Measurements from ENCODE around the gene IDE. TPM values are rescaled to one million over a fixed set of nuclear protein-coding genes. Genes with fewer than 3 reads are reported as not detected.

IDE gene
- total RNA-seq, 4 donors from 2014 or later: 15.1 to 23.4 (median 21.4) TPM

GRCh38 chr10:92595505-92595904 is 21.6 kb upstream of the IDE start:
- H3K36me3 ChIP-seq: no peaks in the 10 kb centered on the region
- no peak for DNase-seq (ENCODE audit: low spot score in 2 of 2)
- no peak for TF ChIP-seq POLR2A (IDR thresholded peaks at IDR 0.05)
- TF ChIP-seq CTCF (IDR thresholded peaks at IDR 0.05): no peak
- TF ChIP-seq EP300 (IDR thresholded peaks at IDR 0.05): no peak
- no peaks in the 10 kb centered on the region for H3K27me3 ChIP-seq
- H3K4me1 ChIP-seq: peaks cover 0 to 20% (median 13%) of the 10 kb centered on the region in 4 donors
- no peak overlapping the region for H3K4me3 ChIP-seq
- H3K9me3 ChIP-seq: no peaks in the 10 kb centered on the region
- 84 to 86% methylated on average over 2 of the region's 2 CpGs for WGBS, 2 donors
- H3K27ac ChIP-seq: no peak overlapping the region

- H3K9me3 ChIP-seq: no peaks in the 10 kb centered on the region
- peak overlapping the region; percentile 37 to 73 (median 66) for H3K4me3 ChIP-seq
- no peaks in the 10 kb centered on the region for H3K27me3 ChIP-seq
- DNase-seq (ENCODE audit: low spot score in 2 of 2): no peak
- peaks cover 0 to 20% (median 13%) of the 10 kb centered on the region in 4 donors for H3K4me1 ChIP-seq
- H3K27ac ChIP-seq: no peak overlapping the region
- H3K36me3 ChIP-seq: no peaks in the 10 kb centered on the region
- 12 to 13% methylated on average over 9 of the region's 9 CpGs for WGBS, 2 donors
- TF ChIP-seq CTCF (IDR thresholded peaks at IDR 0.05): no peak
- no peak for TF ChIP-seq POLR2A (IDR thresholded peaks at IDR 0.05)
- no peak for TF ChIP-seq EP300 (IDR thresholded peaks at IDR 0.05)
These were observed 20.0 kb upstream of the IDE start for GRCh38 chr10:92593619-92594588.

GRCh38 chr10:92592761-92593618 is 19.1 kb upstream of the IDE start, which contains the start of gene KIF11:
Gene KIF11 (plus strand): TSS chr10:92593130. CDS start chr10:92593376, 246 bp downstream.
- peaks cover 0 to 20% (median 13%) of the 10 kb centered on the region in 4 donors for H3K4me1 ChIP-seq
- no peaks in the 10 kb centered on the region for H3K9me3 ChIP-seq
- peak within 1 kb of the TSS; percentile 83 to 95 (median 94) for H3K27ac ChIP-seq
- H3K36me3 ChIP-seq: no peaks in the 10 kb centered on the region
- TF ChIP-seq POLR2A (IDR thresholded peaks at IDR 0.05) (peak; percentile 74 to 81), CTCF (IDR thresholded peaks at IDR 0.05) (peak in 1 of 5 experiments; percentile 20), EP300 (IDR thresholded peaks at IDR 0.05) (peak; percentile 38 to 97)
- H3K4me3 ChIP-seq: peak within 1 kb of the TSS; percentile 37 to 73 (median 66)
- WGBS, 2 donors: 1% methylated on average over 49 to 61 of the region's 61 CpGs
- no peaks in the 10 kb centered on the region for H3K27me3 ChIP-seq
- DNase-seq (ENCODE audit: low spot score in 2 of 2): peak; percentile 97 to 98

GRCh38 chr10:92591550-92592022 is 17.7 kb upstream of the IDE start:
- H3K27ac ChIP-seq: peak overlapping the region; percentile 83 to 95 (median 94)
- peak; percentile 84 for DNase-seq (ENCODE audit: low spot score in 2 of 2)
- TF ChIP-seq CTCF (IDR thresholded peaks at IDR 0.05) (peak in 2 of 5 experiments; percentile 24 to 43), EP300 (IDR thresholded peaks at IDR 0.05) (peak in 1 of 2 donors; percentile 97), POLR2A (IDR thresholded peaks at IDR 0.05) (peak; percentile 55 to 72)
- no peaks in the 10 kb centered on the region for H3K27me3 ChIP-seq
- H3K36me3 ChIP-seq: no peaks in the 10 kb centered on the region
- peak overlapping the region; percentile 37 to 73 (median 58) for H3K4me3 ChIP-seq
- no peaks in the 10 kb centered on the region for H3K9me3 ChIP-seq
- WGBS, 2 donors: 1% methylated on average over 31 to 38 of the region's 38 CpGs
- H3K4me1 ChIP-seq: peaks cover 0 to 20% (median 13%) of the 10 kb centered on the region in 4 donors

Data from tibial nerve (tissue), 4 donors.